ENCODE data around the gene PCBP3.
"Not testable (repeated sequence)": the region's sequence is repeated elsewhere in the genome, so short reads cannot be mapped to it uniquely, and the experiment has no call there.

The PCBP3 gene

GRCh38 chr21:45643021-45643980 lies at the start of gene PCBP3:
PCBP3 (plus strand) TSS chr21:45643725; CDS start chr21:45850086, 206,361 bp downstream.
- DNase-seq = peak; percentile 97

- DNase-seq = no peak
Observed at GRCh38 chr21:45594721-45595489, 48.6 kb upstream of the PCBP3 start.

- DNase-seq = no peak
Observed at GRCh38 chr21:45595574-45596295, 47.8 kb upstream of the PCBP3 start.

- peak; percentile 75 for DNase-seq
Observed at GRCh38 chr21:45596704-45597318, 46.7 kb upstream of the PCBP3 start.

GRCh38 chr21:45598109-45598508 lies 45.4 kb upstream of the PCBP3 start:
- DNase-seq = no peak

GRCh38 chr21:45598666-45599065 lies 44.9 kb upstream of the PCBP3 start:
- DNase-seq = no peak

GRCh38 chr21:45599146-45599581 lies 44.4 kb upstream of the PCBP3 start:
- DNase-seq = no peak

GRCh38 chr21:45600248-45600647 lies 43.3 kb upstream of the PCBP3 start:
- DNase-seq = no peak

- DNase-seq = no peak
Observed at GRCh38 chr21:45601551-45601950, 42.0 kb upstream of the PCBP3 start.

GRCh38 chr21:45602106-45602505 lies 41.4 kb upstream of the PCBP3 start:
- no peak for DNase-seq

GRCh38 chr21:45603481-45603880 lies 40.0 kb upstream of the PCBP3 start:
- DNase-seq = no peak

- DNase-seq = not testable (repeated sequence)
Observed at GRCh38 chr21:45604681-45605080, 38.8 kb upstream of the PCBP3 start.

GRCh38 chr21:45607021-45607908 lies 36.3 kb upstream of the PCBP3 start:
- peak; percentile 52 for DNase-seq

- no peak for DNase-seq
Observed at GRCh38 chr21:45607909-45608295, 35.6 kb upstream of the PCBP3 start.

- not testable (repeated sequence) for DNase-seq
Observed at GRCh38 chr21:45608747-45609470, 34.6 kb upstream of the PCBP3 start.

GRCh38 chr21:45609616-45610015 lies 33.9 kb upstream of the PCBP3 start:
- not testable (repeated sequence) for DNase-seq

GRCh38 chr21:45611296-45611695 lies 32.2 kb upstream of the PCBP3 start:
- no peak for DNase-seq

GRCh38 chr21:45611939-45612664 lies 31.4 kb upstream of the PCBP3 start:
- no peak for DNase-seq

- DNase-seq = not testable (repeated sequence)
Observed at GRCh38 chr21:45612665-45613019, 30.9 kb upstream of the PCBP3 start.

GRCh38 chr21:45613396-45613795 lies 30.1 kb upstream of the PCBP3 start:
- DNase-seq = no peak
